Muscle of back (tissue), 11 donors: Measurements from ENCODE around the gene SAMD8. TPM values are rescaled to one million over a fixed set of nuclear protein-coding genes. Genes with fewer than 3 reads are reported as not detected.
A peak's percentile ranks its signal among the peaks of the same experiment; 100 is the strongest.
"Not testable (repeated sequence)": the region's sequence is repeated elsewhere in the genome, so short reads cannot be mapped to it uniquely, and the experiment has no call there.

Experiments
- DNase-seq, 3 donors: peaks; one replicate each; pipeline versions ENCODE4 v3.0.0 to v3.0.0-alpha.2; 2013
- polyA plus RNA-seq, 10 donors: library from polyadenylated mRNA; unstranded; fragments of 120-200 nt; gene quantifications; one replicate each; pipeline ENCODE4 v1.2.1, GENCODE V29; 2013; ENCODE audit not compliant: insufficient read length in 10 of 10

SAMD8 gene
- polyA plus RNA-seq, 10 donors = 8.9 to 16.6 (median 13.7) TPM

DNA sequence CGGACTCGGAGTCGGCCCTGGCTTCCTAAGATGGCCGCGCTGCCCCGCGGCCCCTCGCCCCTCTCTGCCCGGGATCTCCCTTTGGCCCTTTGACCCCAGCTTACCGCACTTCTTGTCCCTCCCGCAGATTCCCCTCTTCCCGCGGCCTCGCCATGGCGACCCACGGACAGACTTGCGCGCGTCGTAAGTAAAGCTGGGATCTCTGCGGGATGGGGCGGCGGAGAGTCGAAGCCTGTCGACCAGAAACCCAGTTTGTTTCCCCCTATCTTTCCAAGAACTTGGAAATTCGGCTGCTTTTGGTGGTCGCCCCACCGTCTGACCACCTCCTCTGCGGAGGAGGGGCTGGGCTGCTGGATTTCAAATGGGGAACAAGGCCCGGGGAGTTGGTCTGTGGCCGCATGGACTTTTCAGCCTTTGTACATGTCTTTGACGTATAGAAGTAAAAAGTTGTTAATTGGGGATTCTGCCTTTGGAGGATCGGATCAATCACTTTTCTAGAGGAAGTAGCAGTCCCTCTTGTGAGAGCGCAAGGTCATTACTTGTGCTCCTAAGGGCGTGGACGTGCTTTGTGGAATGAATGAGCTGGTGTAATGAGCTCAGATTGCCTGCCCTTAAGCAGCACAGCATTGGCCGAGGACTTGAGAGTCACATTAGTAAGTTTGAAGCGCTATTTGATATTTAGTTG is 99.7 kb downstream of the SAMD8 start:
- peak in 1 of 3 donors; percentile 92 for DNase-seq

DNA sequence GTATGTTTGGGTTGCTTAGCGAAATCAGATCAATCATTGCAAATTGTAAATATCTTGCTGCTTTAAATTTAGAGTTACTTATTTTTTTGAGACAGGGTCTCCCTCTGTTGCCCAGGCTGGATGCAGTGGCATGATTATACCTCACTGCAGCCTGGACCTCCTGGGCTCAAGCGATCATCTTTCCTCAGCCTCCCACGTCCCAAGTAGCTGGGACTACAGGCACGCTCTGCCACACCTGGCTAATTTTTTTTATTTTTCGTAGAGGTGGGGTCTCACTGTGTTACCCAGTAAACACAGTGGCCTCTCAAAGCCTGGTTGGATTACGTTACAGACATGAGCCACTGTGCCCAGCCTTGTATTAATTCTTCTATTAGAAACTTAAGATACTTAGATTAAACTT is 100.9 kb downstream of the SAMD8 start:
- no peak for DNase-seq

- no peak for DNase-seq
Observed at GRCh38 chr10:75220274-75220673, 108.8 kb downstream of the SAMD8 start.

DNA sequence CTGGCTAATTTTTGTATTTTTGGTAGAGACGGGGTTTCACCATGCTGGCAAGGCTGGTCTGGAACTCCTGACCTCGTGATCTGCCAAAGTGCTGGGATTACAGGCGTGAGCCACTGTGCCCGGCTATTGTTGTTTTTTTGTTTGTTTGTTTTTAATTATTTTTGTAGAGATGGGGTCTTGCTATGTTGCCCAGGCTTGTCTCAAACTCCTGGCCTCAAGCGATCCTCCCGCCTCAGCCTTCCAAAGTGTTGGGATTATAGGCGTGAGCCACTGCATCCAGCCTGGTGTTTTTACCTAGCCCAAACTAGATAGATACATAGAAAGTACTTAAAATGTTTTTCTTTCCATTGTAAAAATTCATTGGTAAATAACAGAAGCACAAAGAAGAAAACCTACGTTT is 110.0 kb downstream of the SAMD8 start:
- DNase-seq = not testable (repeated sequence)

DNA sequence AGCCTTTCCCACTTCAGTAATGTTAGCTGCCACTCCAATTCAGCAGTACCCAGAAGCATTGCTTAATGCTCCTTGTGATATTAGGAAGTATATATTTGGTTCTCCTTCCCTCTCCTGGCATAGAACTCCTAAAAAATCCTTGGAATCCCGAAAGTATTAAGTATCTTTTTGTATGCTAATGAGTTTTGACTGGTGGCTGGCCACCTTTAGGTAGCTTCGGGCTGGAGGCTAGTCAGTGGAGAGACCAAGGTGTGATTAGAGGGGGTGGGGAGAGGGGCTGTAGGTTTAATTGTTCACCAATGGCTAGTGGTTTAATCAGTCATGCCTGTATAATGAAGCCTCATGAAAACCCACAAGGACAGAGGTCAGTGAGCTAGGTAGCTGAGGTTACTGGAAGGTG is 112.1 kb downstream of the SAMD8 start:
- DNase-seq = no peak

DNA sequence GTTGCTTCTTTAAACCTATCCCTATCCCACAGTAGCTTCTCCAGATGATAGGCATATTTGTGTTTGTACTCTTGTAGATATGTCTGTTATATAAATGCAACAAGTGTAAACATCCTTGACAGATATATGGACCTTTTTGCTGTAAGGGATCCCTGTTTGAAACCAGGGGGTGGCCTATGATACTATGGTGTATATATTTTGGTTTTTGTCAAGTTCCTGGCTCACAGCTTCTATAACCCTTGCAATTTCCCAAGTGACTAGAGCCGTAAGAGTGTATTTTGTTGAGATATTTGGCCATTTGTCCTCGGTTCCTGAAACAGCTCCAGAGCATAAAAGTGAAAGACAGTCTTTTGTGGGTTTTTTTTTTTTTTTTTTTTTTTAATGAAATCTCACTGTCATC is 114.6 kb downstream of the SAMD8 start:
- DNase-seq = no peak

DNA sequence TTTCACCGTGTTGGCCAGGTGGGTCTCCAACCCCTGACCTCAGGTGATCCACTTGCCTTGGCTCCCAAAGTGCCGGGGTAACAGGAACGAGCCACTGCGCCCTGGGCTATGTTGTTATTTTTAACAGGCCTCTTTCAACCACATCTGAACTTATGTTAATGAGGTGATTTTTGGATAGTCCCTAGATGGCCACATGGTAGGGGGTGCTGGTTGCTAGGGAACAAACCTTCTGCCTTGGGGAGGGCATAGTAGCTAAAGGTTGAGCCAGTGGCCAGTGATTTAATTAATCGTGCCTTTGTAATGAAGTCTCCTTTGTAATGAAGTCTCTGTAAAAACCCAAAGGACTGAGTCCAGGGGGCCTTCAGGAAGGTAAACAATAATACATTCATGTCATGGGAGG is 115.2 kb downstream of the SAMD8 start:
- no peak for DNase-seq

DNA sequence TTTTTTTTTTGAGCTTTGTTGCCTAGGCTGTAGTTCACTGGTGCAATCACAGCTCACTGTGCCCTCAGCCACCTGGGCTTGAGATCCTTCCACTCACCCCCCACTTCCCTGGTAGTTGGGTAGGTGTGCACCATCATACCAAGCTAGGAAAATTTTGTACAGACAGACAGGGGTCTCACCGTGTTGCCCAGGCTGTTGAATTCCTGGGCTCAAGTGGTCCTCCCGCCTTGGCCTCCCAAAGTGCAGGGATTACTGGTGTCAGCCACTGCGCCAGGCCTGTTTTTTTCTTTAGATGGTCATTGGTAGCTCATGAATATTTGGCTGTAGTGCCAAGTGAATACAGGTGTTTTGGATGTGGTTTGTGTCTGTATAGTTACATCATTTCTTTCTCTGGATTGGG is 116.8 kb downstream of the SAMD8 start:
- DNase-seq = no peak

- no peak for DNase-seq
Observed at GRCh38 chr10:75228834-75229233, 117.4 kb downstream of the SAMD8 start.

DNA sequence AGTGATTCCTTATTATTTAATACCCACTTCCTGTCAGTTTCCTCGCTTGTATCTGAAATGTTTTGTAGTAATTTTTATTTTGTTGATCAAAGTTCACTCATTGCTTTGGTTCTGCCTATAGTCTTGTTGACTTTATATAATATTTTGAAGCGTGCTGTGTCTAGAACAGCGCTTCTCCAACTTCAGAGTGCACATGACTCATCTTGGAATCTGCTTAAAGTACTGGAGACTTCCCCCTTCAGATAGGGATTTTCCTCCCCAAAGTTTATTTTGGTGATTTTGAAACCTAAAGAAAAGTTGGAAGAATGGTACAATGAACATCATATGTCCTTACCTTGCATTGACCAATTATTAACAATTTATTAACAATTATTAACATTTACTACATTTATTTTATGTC is 118.5 kb downstream of the SAMD8 start:
- DNase-seq = no peak

- peak; percentile 75 to 88 (median 82) for DNase-seq
Observed at GRCh38 chr10:75230600-75231038, 119.2 kb downstream of the SAMD8 start.

Other genes with a start within 250 kb of the SAMD8 start
- 100 to 1,000 TPM; 214 to 401 (median 304) TPM for gene VDAC2, start 99.1 kb downstream of the SAMD8 start, polyA plus RNA-seq
- 10 to 100 TPM in 1 of 10 donors, 1 to 10 TPM in 9; 2.1 to 10.4 (median 4.9) TPM for gene COMTD1, start 124.3 kb downstream of the SAMD8 start, polyA plus RNA-seq